IMR-90 (cell line): Measurements from ENCODE around the gene NPLOC4. TPM values are rescaled to one million over a fixed set of nuclear protein-coding genes. Genes with fewer than 3 reads are reported as not detected.

Experiments used
- ATAC-seq: fragments of 200-7000 bp; cut with Tn5 transposase; 2 replicates; pipeline ENCODE4 v1.9.1; 2020; ENCODE audit warnings: low read depth, mild to moderate bottlenecking, moderate library complexity
- BruUV-seq: library from RNA; stranded (reverse); fragments of 400-500 nt; replicated peaks from 2 replicates; lab custom pipeline; 2021; lab: Mats Ljungman, UMichigan
- CTCF ChIA-PET: fragments of 300-600 bp; formaldehyde crosslinking; extraction: SDS; loops from one replicate; lab custom pipeline; 2021; ENCODE audit warnings: antibody characterized with exemption; lab: Yijun Ruan, JAX
- POLR2A ChIA-PET: fragments of 300-600 bp; sonication (Branson Sonifier 250); formaldehyde crosslinking; loops from one replicate; lab custom pipeline; 2022; ENCODE audit warnings: antibody characterized with exemption; ENCODE audit not compliant: unreplicated experiment; lab: Charles Lee
- DNase-seq: peaks from one replicate; pipeline ENCODE4 v3.0.0; 2013
- H2AFZ ChIP-seq: replicated peaks from 2 replicates; pipeline ENCODE3; 2013; ENCODE audit warnings: low read length, mild to moderate bottlenecking; ENCODE audit not compliant: poor library complexity
- H2AK5ac ChIP-seq: 2 replicates; pipeline ENCODE4 v1.6.1; 2013; ENCODE audit warnings: low read depth, low read length, inconsistent platforms
- H2AK9ac ChIP-seq: replicated peaks from 2 replicates; pipeline ENCODE3; 2013; ENCODE audit warnings: mild to moderate bottlenecking, low read depth, low read length, moderate library complexity; ENCODE audit not compliant: poor library complexity
- H2BK120ac ChIP-seq: 2 replicates; pipeline ENCODE4 v1.6.1; 2013; ENCODE audit warnings: low read depth, low read length, inconsistent platforms
- H2BK15ac ChIP-seq: 3 replicates; pipeline ENCODE4 v1.6.1; 2013; ENCODE audit warnings: low read depth, low read length, inconsistent platforms
- H2BK20ac ChIP-seq: 2 replicates; pipeline ENCODE4 v1.6.1; 2013; ENCODE audit warnings: low read depth, mild to moderate bottlenecking, inconsistent platforms, low read length, moderate library complexity
- H2BK5ac ChIP-seq: 2 replicates; pipeline ENCODE4 v1.6.1; 2013; ENCODE audit warnings: mild to moderate bottlenecking, low read depth, low read length, inconsistent platforms; ENCODE audit not compliant: poor library complexity, severe bottlenecking
- H3K14ac ChIP-seq: replicated peaks from 2 replicates; pipeline ENCODE4 v1.6.1; 2013; ENCODE audit warnings: low read depth, low read length, inconsistent platforms
- H3K18ac ChIP-seq: 2 replicates; pipeline ENCODE4 v1.6.1; 2013; ENCODE audit warnings: low read depth, low read length, control low read depth
- H3K23ac ChIP-seq: 2 replicates; pipeline ENCODE4 v1.6.1; 2013; ENCODE audit warnings: low read depth, low read length, inconsistent platforms
- H3K27ac ChIP-seq: 2 replicates; pipeline ENCODE4 v1.5.1; 2013; ENCODE audit warnings: mild to moderate bottlenecking, control low read depth, low read length; ENCODE audit not compliant: insufficient read depth
- H3K27me3 ChIP-seq: 2 replicates; pipeline ENCODE4 v1.6.1; 2013; ENCODE audit warnings: low read length; ENCODE audit not compliant: control insufficient read depth, insufficient read depth
- H3K36me3 ChIP-seq: 2 replicates; pipeline ENCODE4 v1.6.1; 2013; ENCODE audit warnings: low read length, mixed read lengths; ENCODE audit not compliant: control insufficient read depth, insufficient read depth
- H3K4ac ChIP-seq: 2 replicates; pipeline ENCODE4 v1.6.1; 2013; ENCODE audit warnings: low read depth, low read length, inconsistent platforms
- H3K4me1 ChIP-seq: 2 replicates; pipeline ENCODE4 v1.6.1; 2013; ENCODE audit warnings: low read length, mixed read lengths; ENCODE audit not compliant: control insufficient read depth, insufficient read depth
- H3K4me2 ChIP-seq: 2 replicates; pipeline ENCODE4 v1.6.1; 2013; ENCODE audit warnings: low read depth, mild to moderate bottlenecking, control low read depth, low read length, moderate library complexity
- H3K4me3 ChIP-seq: 2 replicates; pipeline ENCODE4 v1.5.1; 2013; ENCODE audit warnings: low read depth, mild to moderate bottlenecking, control low read depth, low read length, moderate library complexity; ENCODE audit not compliant: insufficient read depth
- H3K56ac ChIP-seq: 2 replicates; pipeline ENCODE4 v1.6.1; 2013; ENCODE audit warnings: low read length, inconsistent platforms; ENCODE audit not compliant: insufficient read depth; ENCODE audit errors: extremely low read depth
- H3K79me1 ChIP-seq, 2 experiments: 2 replicates each; pipeline ENCODE4 v1.6.1; 2013; ENCODE audit warnings: low read length in 2 of 2, inconsistent platforms in 1 of 2, low read depth in 1 of 2
- H3K9ac ChIP-seq: 2 replicates; pipeline ENCODE4 v1.6.1; 2013; ENCODE audit warnings: low read depth, low read length, control low read depth
- H3K9me1 ChIP-seq: 2 replicates; pipeline ENCODE4 v1.6.1; 2013; ENCODE audit warnings: low read length, inconsistent platforms; ENCODE audit not compliant: insufficient read depth
- H3K9me3 ChIP-seq: 2 replicates; pipeline ENCODE4 v1.6.1; 2013; ENCODE audit warnings: low read length; ENCODE audit not compliant: control insufficient read depth, insufficient read depth
- H4K20me1 ChIP-seq: 2 replicates; pipeline ENCODE4 v1.6.1; 2013; ENCODE audit warnings: low read length, inconsistent platforms; ENCODE audit not compliant: insufficient read depth
- H4K5ac ChIP-seq: 2 replicates; pipeline ENCODE4 v1.6.1; 2013; ENCODE audit warnings: mild to moderate bottlenecking, low read depth, low read length, control low read depth
- H4K8ac ChIP-seq, 2 experiments: 2 replicates each; pipeline ENCODE4 v1.6.1; 2013; ENCODE audit warnings: low read depth in 2 of 2, low read length in 2 of 2, control low read depth in 1 of 2, inconsistent platforms in 1 of 2
- H4K91ac ChIP-seq: 2 replicates; pipeline ENCODE4 v1.6.1; 2013; ENCODE audit warnings: low read depth, low read length, inconsistent platforms; ENCODE audit not compliant: insufficient read depth
- BHLHE40 ChIP-seq: fragments of 150-350 bp; IDR thresholded peaks from 2 replicates; pipeline ENCODE4 v1.6.1; 2016; ENCODE audit warnings: mild to moderate bottlenecking, low read depth, low read length
- CEBPB ChIP-seq: IDR thresholded peaks from 2 replicates; pipeline ENCODE4 v1.6.1; 2012; ENCODE audit warnings: low read depth, low read length, improper control_type of control experiment
- CHD1 ChIP-seq: IDR thresholded peaks from 2 replicates; pipeline ENCODE4 v1.6.1; 2012; ENCODE audit warnings: low read depth, low read length, improper control_type of control experiment
- CTCF ChIP-seq: conservative IDR thresholded peaks from 2 replicates; pipeline ENCODE4 v1.5.1; 2012; ENCODE audit warnings: mild to moderate bottlenecking, low read depth, low read length, improper control_type of control experiment
- FOS ChIP-seq: fragments of 150-350 bp; IDR thresholded peaks from 2 replicates; pipeline ENCODE4 v1.6.1; 2016; ENCODE audit warnings: low read depth, low read length
- MAZ ChIP-seq: IDR thresholded peaks from 2 replicates; pipeline ENCODE4 v1.6.1; 2012; ENCODE audit warnings: low read depth, mild to moderate bottlenecking, low read length, improper control_type of control experiment, moderate library complexity, borderline replicate concordance
- MXI1 ChIP-seq: IDR thresholded peaks from 2 replicates; pipeline ENCODE4 v1.6.1; 2012; ENCODE audit warnings: low read depth, mild to moderate bottlenecking, low read length, moderate library complexity, borderline replicate concordance
- WGBS, 2 experiments: methylation state at CpG; one replicate each; pipeline versions ENCODE4 v1.1.5 to v1.1.7; 2013; ENCODE audit warnings: missing lambda C conversion rate in 2 of 2; ENCODE audit not compliant: insufficient read length in 1 of 2; ENCODE audit errors: extremely low coverage in 2 of 2; 5-methylcytosine and 5-hydroxymethylcytosine counted together
- dilution Hi-C: fragments of 300-500 bp; cut with HindIII; formaldehyde crosslinking; loops from one replicate; pipeline ENCODE4 v1.14.3; 2018; ENCODE audit warnings: low sequenced_read_pairs; ENCODE audit not compliant: unreplicated experiment
- in situ Hi-C: fragments of 300-500 bp; cut with MboI; formaldehyde crosslinking; loops from 3 replicates; pipeline ENCODE4 v1.14.3; 2019; ENCODE audit warnings: low sequenced_read_pairs, inconsistent platforms, mixed read lengths
- intact Hi-C: fragments of 100-400 bp; cut with micrococcal nuclease; formaldehyde crosslinking; loops from 2 replicates; pipeline ENCODE4 v1.10.0; 2022
- polyA plus RNA-seq, 3 experiments: library from polyadenylated mRNA; depleted of rRNA; stranded (reverse); fragments of >200 nt; gene quantifications; 2 replicates each; pipeline ENCODE4 v1.2.3, GENCODE V29; 2012; ENCODE audit warnings: low replicate concordance in 1 of 3
- total RNA-seq: library from RNA; depleted of rRNA; stranded (reverse); fragments of >200 nt; gene quantifications from 2 replicates; pipeline ENCODE4 v1.2.3, GENCODE V29; 2012

The NPLOC4 gene
- total and polyA plus RNA-seq, 2 of the 4 experiments (the other 2 are of a cell fraction) = 70.4 to 78.3 TPM

GRCh38 chr17:81581758-81582157, 55.2 kb downstream of the NPLOC4 start:
- Histone ChIP-seq H2AK5ac (peak overlapping the region; percentile 76; the same call in 1 of the 2 replicates), H3K79me1 (peaks cover 20 to 83% of the 10 kb centered on the region in 2 experiments), H3K36me3 (peaks cover 37% of the 10 kb centered on the region), H3K14ac (no peak overlapping the region), H2BK120ac (no peak overlapping the region), H3K23ac (no peak overlapping the region), H3K27ac (no peak overlapping the region), H3K9me3 (no peaks in the 10 kb centered on the region), H3K27me3 (no peaks in the 10 kb centered on the region), H4K5ac (no peak overlapping the region), H3K18ac (no peak overlapping the region), H2BK5ac (no peak overlapping the region), H2AFZ (no peak overlapping the region), H3K9ac (no peak overlapping the region), H4K20me1 (peaks cover 78% of the 10 kb centered on the region), H3K4me1 (peaks cover 32% of the 10 kb centered on the region), H4K91ac (no peak overlapping the region), H2AK9ac (no peak overlapping the region), H2BK15ac (no peak overlapping the region), H3K4ac (peak overlapping the region; percentile 32; the same call in 1 of the 2 replicates), H3K4me2 (no peak overlapping the region), H3K4me3 (no peak overlapping the region), H4K8ac (no peak overlapping the region), H3K56ac (no peak overlapping the region), H3K9me1 (peaks cover 55% of the 10 kb centered on the region), H2BK20ac (no peak overlapping the region)
- WGBS, 2 experiments = 96% methylated on average over 4 of the region's 8 CpGs; no CpG with 5 or more reads in 1 of the 2 experiments
- ATAC-seq (no peak), DNase-seq (no peak)
- TF ChIP-seq MXI1 (no peak), BHLHE40 (no peak), MAZ (no peak), CEBPB (no peak), CTCF (no peak), FOS (no peak), CHD1 (no peak)
- ChIA-PET CTCF (interaction anchor here (0.5 kb wide), 1 partner anchor 189 kb away, joined by 3 read pairs; no protein-coding TSS in a partner anchor), POLR2A (no interaction called here)
- dilution Hi-C loops = no loop called here
- in situ Hi-C loops = no loop called here
- no TSS peak for BruUV-seq
- intact Hi-C loops = no loop called here
